OCI-LY1 (cell line): Measurements from ENCODE around the gene FAM222A.

ENCODE experiments used
- H2AFZ ChIP-seq: fragments of 200-600 bp; sonication (generic), shearing (Covaris generic); 2 replicates; pipeline ENCODE4 v1.6.0; 2014; ENCODE audit warnings: antibody characterized with exemption, mild to moderate bottlenecking, low read length
- H3F3A ChIP-seq: fragments of 200-600 bp; sonication (generic), shearing (Covaris generic); 2 replicates; pipeline ENCODE4 v1.6.0; 2014; ENCODE audit warnings: mild to moderate bottlenecking, antibody characterized with exemption, low read length, moderate library complexity; ENCODE audit not compliant: insufficient read depth
- H3K27ac ChIP-seq: fragments of 200-600 bp; sonication (generic); 2 replicates; pipeline ENCODE4 v1.5.1; 2014; ENCODE audit warnings: low read length, mixed run types, mild to moderate bottlenecking, low read depth; ENCODE audit not compliant: poor library complexity, severe bottlenecking
- H3K27me3 ChIP-seq: fragments of 200-600 bp; sonication (generic); 2 replicates; pipeline ENCODE4 v1.6.0; 2014; ENCODE audit warnings: antibody characterized with exemption, mild to moderate bottlenecking, low read length, moderate library complexity; ENCODE audit not compliant: insufficient read depth
- H3K36me3 ChIP-seq: fragments of 200-600 bp; sonication (generic); 2 replicates; pipeline ENCODE4 v1.6.1; 2014; ENCODE audit warnings: mild to moderate bottlenecking, antibody characterized with exemption, low read length, moderate library complexity, mixed read lengths; ENCODE audit not compliant: insufficient read depth
- H3K4me1 ChIP-seq: fragments of 200-600 bp; sonication (generic); 2 replicates; pipeline ENCODE4 v1.5.1; 2014; ENCODE audit warnings: mild to moderate bottlenecking, low read length, moderate library complexity; ENCODE audit not compliant: insufficient read depth, severe bottlenecking
- H3K4me2 ChIP-seq: fragments of 200-600 bp; sonication (generic), shearing (Covaris generic); 2 replicates; pipeline ENCODE4 v1.6.1; 2014; ENCODE audit warnings: low read length
- H3K4me3 ChIP-seq: fragments of 200-600 bp; sonication (generic); 2 replicates; pipeline ENCODE4 v1.5.1; 2014; ENCODE audit warnings: low read length, low read depth, mild to moderate bottlenecking, mixed read lengths; ENCODE audit not compliant: poor library complexity, severe bottlenecking
- H3K79me2 ChIP-seq: fragments of 200-600 bp; shearing (Covaris generic); 2 replicates; pipeline ENCODE4 v1.6.1; 2016; ENCODE audit warnings: mixed run types, low read length, mixed read lengths; ENCODE audit not compliant: insufficient read depth
- H3K9ac ChIP-seq: fragments of 200-600 bp; sonication (generic), shearing (Covaris generic); 2 replicates; pipeline ENCODE4 v1.6.1; 2014; ENCODE audit warnings: mild to moderate bottlenecking, low read length, mixed read lengths
- H3K9me2 ChIP-seq: fragments of 200-600 bp; sonication (generic), shearing (Covaris generic); 2 replicates; pipeline ENCODE4 v1.6.1; 2014; ENCODE audit warnings: low read depth, mild to moderate bottlenecking, low read length, mixed read lengths
- H3K9me3 ChIP-seq: fragments of 200-600 bp; shearing (Covaris generic); 2 replicates; pipeline ENCODE4 v1.6.1; 2014; ENCODE audit warnings: low read length, mixed read lengths
- H4K20me1 ChIP-seq: fragments of 200-600 bp; sonication (generic), shearing (Covaris generic); 2 replicates; pipeline ENCODE4 v1.6.0; 2016; ENCODE audit warnings: mild to moderate bottlenecking, low read length; ENCODE audit not compliant: insufficient read depth
- CTCF ChIP-seq: fragments of 200-600 bp; sonication (generic), shearing (Covaris generic); IDR thresholded peaks from 2 replicates; pipeline ENCODE4 v1.5.1; 2017; ENCODE audit warnings: mild to moderate bottlenecking, antibody characterized with exemption, low read length, moderate library complexity, mixed read lengths
- EZH2 ChIP-seq: fragments of 200-600 bp; sonication (generic), shearing (Covaris generic); IDR thresholded peaks from 2 replicates; pipeline ENCODE4 v1.8.0; 2017; ENCODE audit warnings: borderline replicate concordance, mixed run types, mild to moderate bottlenecking, antibody characterized with exemption, low read length, moderate library complexity, mixed read lengths

The FAM222A gene

GRCh38 chr12:109756457-109756856, 42.8 kb downstream of the FAM222A start:
- Histone ChIP-seq H3K9ac (no peak overlapping the region), H3K79me2 (no peaks in the 10 kb centered on the region), H3K9me2 (no peaks in the 10 kb centered on the region), H2AFZ (no peak overlapping the region), H3K4me2 (no peak overlapping the region), H3K9me3 (no peaks in the 10 kb centered on the region), H3K4me1 (no peaks in the 10 kb centered on the region), H3K27ac (no peak overlapping the region), H3K27me3 (no peaks in the 10 kb centered on the region), H4K20me1 (no peaks in the 10 kb centered on the region), H3K36me3 (no peaks in the 10 kb centered on the region), H3K4me3 (no peak overlapping the region), H3F3A (no peaks in the 10 kb centered on the region)
- TF ChIP-seq EZH2 (no peak), CTCF (no peak)

- TF ChIP-seq EZH2 (no peak), CTCF (no peak)
- Histone ChIP-seq H3F3A (no peaks in the 10 kb centered on the region), H3K9ac (no peak overlapping the region), H3K4me2 (no peak overlapping the region), H3K4me3 (no peak overlapping the region), H3K79me2 (no peaks in the 10 kb centered on the region), H3K27ac (no peak overlapping the region), H3K9me3 (no peaks in the 10 kb centered on the region), H3K4me1 (no peaks in the 10 kb centered on the region), H4K20me1 (no peaks in the 10 kb centered on the region), H3K9me2 (no peaks in the 10 kb centered on the region), H2AFZ (no peak overlapping the region), H3K27me3 (no peaks in the 10 kb centered on the region), H3K36me3 (no peaks in the 10 kb centered on the region)
These were observed 44.1 kb downstream of the FAM222A start for GRCh38 chr12:109757671-109758265.

- Histone ChIP-seq H3K4me3 (no peak overlapping the region), H3K79me2 (no peaks in the 10 kb centered on the region), H3K27me3 (no peaks in the 10 kb centered on the region), H3K9me2 (no peaks in the 10 kb centered on the region), H3K36me3 (no peaks in the 10 kb centered on the region), H2AFZ (no peak overlapping the region), H3K4me1 (no peaks in the 10 kb centered on the region), H3K4me2 (no peak overlapping the region), H4K20me1 (no peaks in the 10 kb centered on the region), H3F3A (no peaks in the 10 kb centered on the region), H3K9me3 (no peaks in the 10 kb centered on the region), H3K27ac (no peak overlapping the region), H3K9ac (no peak overlapping the region)
- no peak for TF ChIP-seq CTCF
These were observed 45.1 kb downstream of the FAM222A start for GRCh38 chr12:109758426-109759420.
